Measurements from ENCODE around the gene CRIM1. TPM values are rescaled to one million over a fixed set of nuclear protein-coding genes. Genes with fewer than 3 reads are reported as not detected.

Gene CRIM1
- total RNA-seq, 1 donor from 2014 or later: 103 TPM

DNA sequence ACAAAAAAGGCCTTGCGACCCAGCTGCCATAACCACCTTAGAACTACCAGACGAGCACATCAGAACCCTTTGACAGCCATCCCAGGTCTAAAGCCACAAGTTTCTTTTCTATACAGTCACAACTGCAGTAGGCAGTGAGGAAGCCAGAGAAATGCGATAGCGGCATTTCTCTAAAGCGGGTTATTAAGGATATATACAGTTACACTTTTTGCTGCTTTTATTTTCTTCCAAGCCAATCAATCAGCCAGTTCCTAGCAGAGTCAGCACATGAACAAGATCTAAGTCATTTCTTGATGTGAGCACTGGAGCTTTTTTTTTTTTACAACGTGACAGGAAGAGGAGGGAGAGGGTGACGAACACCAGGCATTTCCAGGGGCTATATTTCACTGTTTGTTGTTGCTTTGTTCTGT lies 193.6 kb downstream of the CRIM1 start:
- DNase-seq (ENCODE audit: low read depth): no peak
- TF ChIP-seq, protein P1, sequence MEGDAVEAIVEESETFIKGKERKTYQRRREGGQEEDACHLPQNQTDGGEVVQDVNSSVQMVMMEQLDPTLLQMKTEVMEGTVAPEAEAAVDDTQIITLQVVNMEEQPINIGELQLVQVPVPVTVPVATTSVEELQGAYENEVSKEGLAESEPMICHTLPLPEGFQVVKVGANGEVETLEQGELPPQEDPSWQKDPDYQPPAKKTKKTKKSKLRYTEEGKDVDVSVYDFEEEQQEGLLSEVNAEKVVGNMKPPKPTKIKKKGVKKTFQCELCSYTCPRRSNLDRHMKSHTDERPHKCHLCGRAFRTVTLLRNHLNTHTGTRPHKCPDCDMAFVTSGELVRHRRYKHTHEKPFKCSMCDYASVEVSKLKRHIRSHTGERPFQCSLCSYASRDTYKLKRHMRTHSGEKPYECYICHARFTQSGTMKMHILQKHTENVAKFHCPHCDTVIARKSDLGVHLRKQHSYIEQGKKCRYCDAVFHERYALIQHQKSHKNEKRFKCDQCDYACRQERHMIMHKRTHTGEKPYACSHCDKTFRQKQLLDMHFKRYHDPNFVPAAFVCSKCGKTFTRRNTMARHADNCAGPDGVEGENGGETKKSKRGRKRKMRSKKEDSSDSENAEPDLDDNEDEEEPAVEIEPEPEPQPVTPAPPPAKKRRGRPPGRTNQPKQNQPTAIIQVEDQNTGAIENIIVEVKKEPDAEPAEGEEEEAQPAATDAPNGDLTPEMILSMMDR (IDR thresholded peaks at IDR 0.05; ENCODE audit: insufficient read depth, low read length, poor library complexity, severe bottlenecking): no peak
- peaks cover 1% of the 10 kb centered on the region for H3K36me3 ChIP-seq (ENCODE audit: control insufficient read depth, insufficient read depth, low read length)

DNA sequence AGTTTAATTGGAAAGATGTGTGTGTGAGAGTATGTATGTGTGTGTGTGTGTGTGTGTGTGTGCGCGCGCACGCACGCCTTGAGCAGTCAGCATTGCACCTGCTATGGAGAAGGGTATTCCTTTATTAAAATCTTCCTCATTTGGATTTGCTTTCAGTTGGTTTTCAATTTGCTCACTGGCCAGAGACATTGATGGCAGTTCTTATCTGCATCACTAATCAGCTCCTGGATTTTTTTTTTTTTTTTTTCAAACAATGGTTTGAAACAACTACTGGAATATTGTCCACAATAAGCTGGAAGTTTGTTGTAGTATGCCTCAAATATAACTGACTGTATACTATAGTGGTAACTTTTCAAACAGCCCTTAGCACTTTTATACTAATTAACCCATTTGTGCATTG lies 194.4 kb downstream of the CRIM1 start:
- H3K36me3 ChIP-seq (ENCODE audit: control insufficient read depth, insufficient read depth, low read length): peaks cover 1% of the 10 kb centered on the region
- TF ChIP-seq, protein P1 (IDR thresholded peaks at IDR 0.05; ENCODE audit: insufficient read depth, low read length, poor library complexity, severe bottlenecking): no peak

More for the DNA sequence above, 193.6 kb downstream of the CRIM1 start:
- Histone ChIP-seq H3K4me3 (ENCODE audit: low read depth, low read length) (no peak overlapping the region), H3K27me3 (ENCODE audit: control insufficient read depth, insufficient read depth, low read length) (no peaks in the 10 kb centered on the region)

DNA sequence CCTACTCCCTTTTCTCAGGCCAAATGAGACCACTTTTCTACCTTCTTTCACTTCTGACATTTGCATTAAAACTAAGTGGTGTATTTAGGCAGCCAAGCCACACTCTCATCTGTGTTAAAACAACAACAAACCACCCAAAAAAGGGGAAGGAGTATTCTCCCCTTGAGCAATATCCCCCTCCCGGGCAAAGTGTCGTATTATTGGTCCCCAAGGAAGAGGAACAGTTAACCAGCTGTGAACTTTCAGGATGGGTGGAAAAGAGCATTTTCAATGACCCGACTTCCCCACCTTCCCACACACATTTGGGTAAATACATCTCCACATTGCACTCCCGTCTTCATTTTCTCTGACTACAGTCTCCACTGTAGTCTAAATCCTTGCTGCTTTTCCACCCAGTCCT lies 198.1 kb downstream of the CRIM1 start:
- Histone ChIP-seq H3K36me3 (ENCODE audit: control insufficient read depth, insufficient read depth, low read length) (peaks cover under 1% of the 10 kb centered on the region), H3K4me3 (ENCODE audit: low read depth, low read length) (no peak overlapping the region), H3K27me3 (ENCODE audit: control insufficient read depth, insufficient read depth, low read length) (no peaks in the 10 kb centered on the region)
- no peak for DNase-seq (ENCODE audit: low read depth)
- TF ChIP-seq, protein P1 (IDR thresholded peaks at IDR 0.05; ENCODE audit: insufficient read depth, low read length, poor library complexity, severe bottlenecking): no peak

More for the DNA sequence above, 194.4 kb downstream of the CRIM1 start:
- Histone ChIP-seq H3K4me3 (ENCODE audit: low read depth, low read length) (no peak overlapping the region), H3K27me3 (ENCODE audit: control insufficient read depth, insufficient read depth, low read length) (no peaks in the 10 kb centered on the region)
- DNase-seq (ENCODE audit: low read depth): no peak

DNA sequence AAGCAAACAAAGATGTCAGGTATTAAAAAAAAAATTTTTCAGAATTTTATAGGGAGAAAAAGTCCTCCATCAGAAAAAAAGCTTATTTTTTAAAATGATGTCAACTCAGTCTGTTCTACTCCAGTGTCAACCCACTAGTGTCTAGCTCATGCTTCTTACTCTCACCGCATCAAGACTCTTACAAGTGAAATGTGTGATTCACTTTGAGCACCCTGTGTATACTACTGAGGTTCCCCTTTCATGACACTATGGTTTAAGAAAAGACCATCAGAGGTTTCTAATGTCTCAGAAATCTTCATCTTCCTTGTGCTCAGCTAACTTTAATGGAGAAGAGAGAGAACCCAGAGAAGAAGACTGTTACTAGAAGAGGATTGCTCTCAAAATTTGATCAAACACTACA lies 199.0 kb downstream of the CRIM1 start:
- TF ChIP-seq, protein P1 (IDR thresholded peaks at IDR 0.05; ENCODE audit: insufficient read depth, low read length, poor library complexity, severe bottlenecking): no peak
- no peaks in the 10 kb centered on the region for H3K27me3 ChIP-seq (ENCODE audit: control insufficient read depth, insufficient read depth, low read length)
- H3K36me3 ChIP-seq (ENCODE audit: control insufficient read depth, insufficient read depth, low read length): no peaks in the 10 kb centered on the region
- DNase-seq (ENCODE audit: low read depth): no peak
- H3K4me3 ChIP-seq (ENCODE audit: low read depth, low read length): no peak overlapping the region

DNA sequence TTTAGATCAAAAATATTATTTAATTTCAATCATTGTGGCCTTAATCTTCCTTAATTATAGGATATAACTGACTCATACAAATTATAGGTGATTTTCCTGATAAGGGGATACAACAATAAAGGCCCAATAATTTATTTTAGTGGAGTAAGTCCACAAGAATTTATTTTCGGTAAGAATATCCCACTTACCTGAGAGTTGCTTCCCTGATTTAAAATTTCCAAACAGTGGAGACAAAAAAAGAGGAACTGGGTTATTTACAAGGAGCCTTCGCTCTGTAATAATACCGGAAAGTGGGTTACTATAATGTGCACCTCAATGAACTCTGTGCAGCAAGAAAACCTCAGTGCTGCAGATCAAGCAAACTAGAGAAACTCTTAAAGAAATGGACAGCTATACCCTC lies 200.2 kb downstream of the CRIM1 start:
- H3K36me3 ChIP-seq (ENCODE audit: control insufficient read depth, insufficient read depth, low read length): no peaks in the 10 kb centered on the region
- no peak for DNase-seq (ENCODE audit: low read depth)

DNA sequence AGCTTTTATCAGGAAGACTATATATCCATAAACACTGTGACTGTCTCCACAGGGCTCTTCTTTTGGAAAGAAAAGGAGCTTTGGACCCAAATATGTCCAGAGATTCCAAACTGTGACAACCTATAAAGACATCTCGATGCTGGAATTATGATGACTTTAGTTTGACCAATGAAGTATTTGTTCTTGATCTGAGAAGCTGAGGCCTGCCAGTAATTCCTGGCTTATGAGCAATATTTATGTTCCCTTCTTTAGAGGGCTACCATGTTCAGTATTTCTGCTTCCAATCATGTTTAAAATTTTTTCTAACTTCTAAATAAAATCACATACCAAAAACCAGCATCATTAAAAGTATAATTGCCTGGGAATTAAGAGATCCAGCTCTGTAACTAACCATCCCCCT lies 201.3 kb downstream of the CRIM1 start:
- H3K36me3 ChIP-seq (ENCODE audit: control insufficient read depth, insufficient read depth, low read length): no peaks in the 10 kb centered on the region
- TF ChIP-seq, protein P1 (IDR thresholded peaks at IDR 0.05; ENCODE audit: insufficient read depth, low read length, poor library complexity, severe bottlenecking): no peak
- no peak overlapping the region for H3K4me3 ChIP-seq (ENCODE audit: low read depth, low read length)
- no peak for DNase-seq (ENCODE audit: low read depth)
- no peaks in the 10 kb centered on the region for H3K27me3 ChIP-seq (ENCODE audit: control insufficient read depth, insufficient read depth, low read length)

More for the DNA sequence above, 200.2 kb downstream of the CRIM1 start:
- Histone ChIP-seq H3K27me3 (ENCODE audit: control insufficient read depth, insufficient read depth, low read length) (no peaks in the 10 kb centered on the region), H3K4me3 (ENCODE audit: low read depth, low read length) (no peak overlapping the region)
- TF ChIP-seq, protein P1 (IDR thresholded peaks at IDR 0.05; ENCODE audit: insufficient read depth, low read length, poor library complexity, severe bottlenecking): no peak
